HFF-Myc (cell line): Measurements from ENCODE around the gene FBXO28.

Experiments
- DNase-seq: peaks from one replicate; pipeline ENCODE4 v3.0.0-alpha.2; 2011; ENCODE audit warnings: low read depth; ENCODE audit errors: extremely low read depth
- H3K4me3 ChIP-seq: replicated peaks from 2 replicates; pipeline ENCODE4 v1.5.1; 2011; ENCODE audit warnings: low read depth, mild to moderate bottlenecking, control low read depth, low read length
- CTCF ChIP-seq: IDR thresholded peaks from 2 replicates; pipeline ENCODE4 v1.5.1; 2012; ENCODE audit warnings: mild to moderate bottlenecking, low read depth, low read length, control low read depth; ENCODE audit errors: missing control alignments

Gene FBXO28

GRCh38 chr1:224181453-224181810 lies 67.5 kb downstream of the FBXO28 start:
- no peak for DNase-seq
- TF ChIP-seq CTCF: no peak
- no peak overlapping the region for H3K4me3 ChIP-seq

DNA sequence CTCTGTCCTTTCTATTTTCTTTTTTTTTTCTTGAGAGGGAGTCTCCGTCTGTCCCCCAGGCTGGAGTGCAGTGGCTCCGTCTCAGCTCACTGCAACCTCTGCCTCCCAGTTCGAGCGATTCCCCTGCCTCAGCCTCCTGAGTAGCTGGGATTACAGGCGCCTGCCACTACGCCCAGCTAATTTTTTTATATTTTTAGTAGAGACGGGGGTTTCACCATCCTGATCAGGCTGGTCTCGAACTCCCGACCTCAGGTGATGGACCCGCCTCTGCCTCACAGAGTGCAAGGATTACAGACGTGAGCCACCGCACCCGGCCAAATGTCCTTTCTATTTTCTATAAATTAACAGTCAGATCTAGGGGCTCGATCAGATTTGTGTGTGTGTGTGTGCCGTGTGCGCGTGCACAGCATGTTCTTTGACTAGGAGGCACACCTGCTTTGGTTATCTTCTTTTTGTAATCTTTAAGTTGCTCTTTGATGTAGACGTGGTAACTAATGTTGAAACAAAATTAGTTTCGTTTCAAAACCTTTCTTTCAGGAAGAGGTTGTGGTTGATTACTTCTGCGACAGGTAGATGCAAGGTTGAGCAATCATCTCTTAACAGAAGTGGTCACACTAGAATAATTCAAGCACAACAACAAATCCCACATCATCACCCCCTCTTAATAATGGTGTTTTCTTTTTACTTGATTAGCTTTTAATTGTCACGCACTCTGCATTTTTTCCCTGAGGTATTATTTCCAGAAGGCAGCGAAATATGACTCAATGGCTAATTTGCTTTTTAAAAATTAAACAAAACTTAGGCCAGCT lies 68.3 kb downstream of the FBXO28 start:
- no peak for TF ChIP-seq CTCF
- H3K4me3 ChIP-seq: peak overlapping the region; percentile 81
- no peak for DNase-seq

GRCh38 chr1:224182866-224183590 lies 69.1 kb downstream of the FBXO28 start, which contains the start of gene DEGS1:
DEGS1 (plus strand) TSS chr1:224183240; CDS start chr1:224183337, 97 bp downstream.
- DNase-seq: peak; percentile 25
- H3K4me3 ChIP-seq: peak within 1 kb of the TSS; percentile 81
- TF ChIP-seq CTCF: no peak

DNA sequence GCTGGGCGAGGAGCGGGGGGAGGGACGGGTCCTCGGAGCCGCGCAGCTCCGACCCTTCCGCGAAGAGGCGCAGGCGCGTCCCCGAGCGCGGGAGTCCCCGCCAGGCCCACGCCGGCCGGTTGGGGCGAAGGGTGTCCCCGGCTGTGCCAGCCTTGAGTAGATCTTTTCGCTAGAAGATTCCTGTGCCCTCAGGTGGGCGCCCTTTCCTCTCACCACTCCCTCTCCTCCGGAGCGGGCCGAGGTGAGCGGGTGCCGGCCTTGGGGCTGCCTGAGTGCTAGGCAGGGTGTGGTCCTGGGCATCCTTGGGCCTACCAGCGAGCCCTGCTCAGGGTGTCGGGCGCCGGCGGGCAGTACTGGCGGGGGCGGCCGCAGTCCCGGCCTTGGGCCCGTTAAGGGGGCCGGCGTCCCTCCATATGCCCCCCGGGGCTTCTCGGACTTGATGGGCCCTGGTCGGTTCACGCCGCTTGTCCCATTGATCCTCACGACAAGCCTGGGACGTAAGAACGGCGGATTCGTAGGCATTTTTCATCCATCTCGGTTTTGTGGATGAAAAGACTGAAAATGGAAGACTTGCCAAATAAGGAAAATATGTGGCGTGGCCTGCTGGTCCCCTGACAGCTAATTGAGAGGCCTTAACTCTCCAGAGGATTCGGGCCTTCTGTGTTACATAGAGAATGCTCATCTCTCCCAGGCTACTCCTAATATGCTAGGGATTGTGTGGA lies 69.8 kb downstream of the FBXO28 start:
- peak; percentile 12 for DNase-seq
- TF ChIP-seq CTCF: no peak
- H3K4me3 ChIP-seq: peak overlapping the region; percentile 81

DNA sequence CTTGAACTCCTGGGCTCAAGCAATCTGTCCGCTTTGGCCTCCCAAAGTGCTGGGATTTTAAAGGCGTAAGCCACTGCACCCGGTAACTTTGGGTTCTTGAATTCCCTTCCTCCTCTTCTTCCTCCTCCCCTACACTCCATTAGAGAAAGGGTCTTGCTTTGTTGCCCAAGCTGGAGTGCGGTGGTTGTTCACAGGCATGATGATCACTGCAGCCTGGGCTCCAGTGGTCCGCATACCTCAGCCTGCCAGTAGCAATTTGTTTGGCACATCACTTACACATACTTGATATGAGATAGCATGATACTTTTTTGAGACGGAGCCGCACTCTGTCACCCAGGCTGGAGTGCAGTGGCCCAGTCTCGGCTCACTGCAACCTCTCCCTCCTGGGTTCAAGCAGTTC lies 71.3 kb downstream of the FBXO28 start:
- TF ChIP-seq CTCF: no peak
- peak overlapping the region; percentile 81 for H3K4me3 ChIP-seq
- DNase-seq: no peak

GRCh38 chr1:224188286-224188685 lies 74.4 kb downstream of the FBXO28 start:
- DNase-seq: no peak

More at GRCh38 chr1:224188286-224188685, 74.4 kb downstream of the FBXO28 start:
- no peak overlapping the region for H3K4me3 ChIP-seq
- no peak for TF ChIP-seq CTCF
